Brain microvascular endothelial cell (primary cell): ENCODE data around the gene CSPG4.
"Not testable (repeated sequence)": the region's sequence is repeated elsewhere in the genome, so short reads cannot be mapped to it uniquely, and the experiment has no call there.

Experiments
- DNase-seq: peaks from one replicate; pipeline ENCODE4 v3.0.0-alpha.2; 2020
- H3K27ac ChIP-seq: fragments of 250-450 bp; sonication (Bioruptor Pico); 2 replicates; pipeline ENCODE4 v1.5.1; 2020; ENCODE audit warnings: mild to moderate bottlenecking, moderate library complexity
- H3K27me3 ChIP-seq: fragments of 250-450 bp; sonication (Bioruptor Pico); replicated peaks from 2 replicates; pipeline ENCODE4 v1.5.1; 2020; ENCODE audit warnings: mild to moderate bottlenecking
- H3K36me3 ChIP-seq: fragments of 250-450 bp; sonication (Bioruptor Pico); replicated peaks from 2 replicates; pipeline ENCODE4 v1.5.1; 2020; ENCODE audit warnings: mild to moderate bottlenecking
- H3K4me3 ChIP-seq: 2 replicates; pipeline ENCODE4 v1.5.1; 2011; ENCODE audit warnings: low read depth, mild to moderate bottlenecking, control low read depth, low read length, moderate library complexity
- in situ Hi-C: cut with HindIII; loops from 2 replicates; pipeline ENCODE4 v1.10.0; 2017; ENCODE audit warnings: low sequenced_read_pairs, low pct_ligation_motif_present
- TF ChIP-seq, protein P1 (sequence below): IDR thresholded peaks from 2 replicates; pipeline ENCODE4 v1.5.1; 2011; ENCODE audit warnings: low read depth, mild to moderate bottlenecking, moderate library complexity, low read length, control low read depth, inconsistent platforms; ENCODE audit errors: missing control alignments

Gene CSPG4

DNA sequence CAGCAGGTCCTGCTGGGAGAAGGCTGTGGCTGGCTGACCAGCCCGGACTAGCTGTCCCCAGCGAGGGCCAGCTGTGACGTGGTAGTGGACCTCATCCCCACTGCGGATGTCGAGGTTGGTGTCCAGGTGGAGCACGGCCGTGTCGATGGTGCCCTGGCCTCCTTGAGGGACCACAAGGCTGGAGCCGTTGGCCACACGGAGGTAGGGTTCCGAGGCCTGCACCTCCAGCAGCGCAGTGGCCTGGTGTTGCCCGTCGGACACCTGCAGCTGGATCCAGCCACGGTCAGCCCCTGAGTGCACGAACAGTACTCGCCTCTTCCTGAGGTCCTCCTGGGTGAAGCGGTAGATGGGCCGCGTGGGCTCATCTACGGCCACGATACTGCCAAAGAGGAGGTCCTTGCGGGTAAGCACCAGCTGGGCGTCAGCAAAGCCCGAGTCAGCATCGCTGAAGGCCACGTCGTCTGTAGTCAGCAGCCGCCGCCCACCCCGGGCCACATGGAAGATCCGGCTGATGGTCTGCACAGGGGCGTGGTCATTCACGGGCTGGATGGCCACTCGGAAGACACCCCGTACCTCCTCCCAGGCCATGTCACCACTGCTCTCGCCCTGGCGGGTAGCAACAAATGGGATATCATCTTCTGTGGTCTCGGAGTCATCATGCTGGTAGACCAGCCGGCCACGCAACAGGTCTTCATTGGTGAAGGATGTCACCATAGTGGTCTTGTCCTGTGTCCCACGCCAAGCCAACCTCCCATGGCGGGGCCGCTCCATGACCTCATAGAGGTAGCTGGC is 25.0 kb downstream of the CSPG4 start:
- no peak overlapping the region for H3K4me3 ChIP-seq
- in situ Hi-C loops, result no loop called here
- TF ChIP-seq, protein P1, sequence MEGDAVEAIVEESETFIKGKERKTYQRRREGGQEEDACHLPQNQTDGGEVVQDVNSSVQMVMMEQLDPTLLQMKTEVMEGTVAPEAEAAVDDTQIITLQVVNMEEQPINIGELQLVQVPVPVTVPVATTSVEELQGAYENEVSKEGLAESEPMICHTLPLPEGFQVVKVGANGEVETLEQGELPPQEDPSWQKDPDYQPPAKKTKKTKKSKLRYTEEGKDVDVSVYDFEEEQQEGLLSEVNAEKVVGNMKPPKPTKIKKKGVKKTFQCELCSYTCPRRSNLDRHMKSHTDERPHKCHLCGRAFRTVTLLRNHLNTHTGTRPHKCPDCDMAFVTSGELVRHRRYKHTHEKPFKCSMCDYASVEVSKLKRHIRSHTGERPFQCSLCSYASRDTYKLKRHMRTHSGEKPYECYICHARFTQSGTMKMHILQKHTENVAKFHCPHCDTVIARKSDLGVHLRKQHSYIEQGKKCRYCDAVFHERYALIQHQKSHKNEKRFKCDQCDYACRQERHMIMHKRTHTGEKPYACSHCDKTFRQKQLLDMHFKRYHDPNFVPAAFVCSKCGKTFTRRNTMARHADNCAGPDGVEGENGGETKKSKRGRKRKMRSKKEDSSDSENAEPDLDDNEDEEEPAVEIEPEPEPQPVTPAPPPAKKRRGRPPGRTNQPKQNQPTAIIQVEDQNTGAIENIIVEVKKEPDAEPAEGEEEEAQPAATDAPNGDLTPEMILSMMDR, result no peak
- H3K27ac ChIP-seq, result no peak overlapping the region
- no peak for DNase-seq
- peaks cover 33% of the 10 kb centered on the region for H3K36me3 ChIP-seq
- H3K27me3 ChIP-seq, result no peaks in the 10 kb centered on the region

DNA sequence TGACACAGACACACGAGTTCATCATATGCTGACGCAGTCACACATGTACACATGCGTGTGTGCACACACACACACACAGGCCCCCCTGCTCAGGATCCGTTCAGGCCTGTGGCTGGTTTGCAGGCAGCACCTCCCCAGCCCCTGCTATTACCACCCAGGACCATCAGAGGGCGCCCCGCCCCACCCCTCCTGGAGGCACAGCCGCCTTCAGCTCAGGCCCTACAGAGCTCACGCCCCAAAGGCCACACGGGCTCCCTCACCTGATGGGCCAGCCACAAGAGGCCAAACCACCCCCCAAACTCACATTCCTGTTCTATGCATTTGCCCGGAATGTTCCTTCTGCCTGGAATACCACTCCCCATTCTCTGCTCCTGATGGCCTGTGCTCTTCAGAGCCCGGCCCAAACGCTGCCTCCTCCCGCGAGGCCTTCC is 26.4 kb downstream of the CSPG4 start:
- DNase-seq, H3K4me3 ChIP-seq, in situ Hi-C loops, H3K27ac ChIP-seq, H3K27me3 ChIP-seq: not testable (repeated sequence)
- H3K36me3 ChIP-seq, result peaks cover 41% of the 10 kb centered on the region
- TF ChIP-seq, protein P1, result peak; percentile 75

DNA sequence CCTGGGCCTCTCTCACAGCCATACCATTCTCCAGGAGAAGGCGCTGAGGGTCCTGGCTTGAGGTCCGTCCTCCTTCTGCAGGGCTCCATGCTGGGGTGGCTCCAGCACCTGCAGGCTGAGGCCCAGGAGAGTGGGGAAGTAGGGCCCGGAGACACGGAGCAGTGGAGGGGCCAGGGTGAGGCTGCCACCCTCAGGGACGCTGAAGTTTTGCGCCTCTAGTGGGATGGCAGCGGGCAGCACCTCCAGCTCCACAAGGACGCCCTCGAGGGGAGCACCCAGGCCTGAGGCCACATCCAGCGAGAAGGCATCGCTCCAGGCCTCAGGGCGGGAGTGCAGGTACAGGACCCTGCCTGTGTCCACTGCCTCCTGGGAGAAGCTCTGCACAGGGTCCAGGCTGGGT is 27.5 kb downstream of the CSPG4 start:
- in situ Hi-C loops, result no loop called here
- no peak for DNase-seq
- Histone ChIP-seq H3K4me3 (no peak overlapping the region), H3K27me3 (no peaks in the 10 kb centered on the region), H3K27ac (no peak overlapping the region), H3K36me3 (peaks cover 39% of the 10 kb centered on the region)
- TF ChIP-seq, protein P1, result no peak

DNA sequence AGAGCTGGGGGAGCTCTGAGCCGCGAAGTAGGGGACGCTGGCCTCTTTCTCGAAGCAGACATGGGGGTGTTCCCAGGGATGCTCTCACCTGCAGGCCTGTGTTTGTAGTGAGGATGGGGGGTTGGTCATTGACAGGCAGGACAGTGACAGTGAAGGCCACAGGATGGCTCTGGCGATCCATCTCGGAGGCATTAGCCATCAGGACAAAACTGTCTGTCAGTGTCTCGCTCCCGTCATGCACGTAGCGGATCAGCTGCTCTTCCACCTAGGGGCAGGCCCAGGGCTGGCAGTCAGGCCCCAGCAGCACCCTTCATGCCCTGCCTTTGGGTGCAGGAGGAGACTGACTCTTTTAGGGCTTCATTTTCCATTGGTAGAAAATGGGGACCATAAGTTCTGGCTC is 28.0 kb downstream of the CSPG4 start:
- Histone ChIP-seq H3K27me3 (no peaks in the 10 kb centered on the region), H3K27ac (no peak overlapping the region), H3K4me3 (no peak overlapping the region), H3K36me3 (peaks cover 39% of the 10 kb centered on the region)
- DNase-seq, result no peak
- TF ChIP-seq, protein P1, result no peak
- in situ Hi-C loops, result no loop called here

DNA sequence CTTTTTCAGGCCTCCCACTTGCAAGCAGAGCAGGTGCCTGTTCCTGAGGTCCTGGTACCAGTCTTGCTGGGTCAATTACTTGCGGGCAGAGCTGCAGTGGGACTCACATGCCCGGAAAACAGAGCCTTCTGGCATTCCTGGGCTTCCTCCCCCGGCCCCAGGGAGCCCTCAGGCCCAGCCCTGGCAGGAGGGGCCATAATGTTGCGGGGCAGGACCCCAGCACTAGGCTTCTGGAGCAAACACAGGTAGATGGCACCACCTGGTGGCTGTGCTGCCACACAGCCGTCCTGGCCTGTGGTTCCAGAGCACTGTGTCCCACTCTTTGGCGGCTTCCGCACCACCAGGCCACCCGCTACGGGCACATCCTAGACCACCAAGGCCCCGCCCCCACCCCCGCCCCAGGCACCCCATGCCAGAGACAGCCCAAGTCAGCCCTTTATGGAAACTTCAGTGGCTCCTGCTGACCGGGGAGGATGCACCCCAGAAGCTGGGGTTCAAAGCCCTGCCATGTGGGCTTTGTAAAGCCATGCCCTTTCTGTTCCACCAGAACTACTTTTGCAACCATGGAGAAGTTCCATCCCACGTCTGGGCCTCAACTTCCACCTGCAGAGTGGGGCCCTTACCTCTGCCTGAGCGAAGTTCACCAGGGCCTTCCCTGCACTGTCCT is 28.9 kb downstream of the CSPG4 start:
- TF ChIP-seq, protein P1, result peak; percentile 77

More for the DNA sequence above, 28.9 kb downstream of the CSPG4 start:
- H3K27me3 ChIP-seq, in situ Hi-C loops, H3K4me3 ChIP-seq, H3K27ac ChIP-seq: not testable (repeated sequence)
- H3K36me3 ChIP-seq, result peaks cover 36% of the 10 kb centered on the region
- peak; percentile 49 for DNase-seq
